H1 (cell line): ENCODE data around the gene KCNB1. TPM values are rescaled to one million over a fixed set of nuclear protein-coding genes. Genes with fewer than 3 reads are reported as not detected.

ENCODE experiments used
- CBX8 ChIP-seq: fragments of 300-800, 300-1000 bp; sonication (generic); IDR thresholded peaks from 2 replicates; pipeline ENCODE4 v1.7.1; 2016; ENCODE audit warnings: low read depth, low read length, borderline replicate concordance
- CHD2 ChIP-seq: IDR thresholded peaks from 2 replicates; pipeline ENCODE4 v1.6.1; 2012; ENCODE audit warnings: low read length, improper control_type of control experiment
- FOSL1 ChIP-seq: IDR thresholded peaks from 2 replicates; pipeline ENCODE4 v1.6.1; 2011; ENCODE audit warnings: mild to moderate bottlenecking, low read depth, low read length, moderate library complexity; ENCODE audit not compliant: insufficient read depth
- GTF2F1 ChIP-seq: IDR thresholded peaks from 2 replicates; pipeline ENCODE4 v1.6.1; 2012; ENCODE audit warnings: low read depth, low read length, improper control_type of control experiment, borderline replicate concordance
- POLR2AphosphoS5 ChIP-seq: IDR thresholded peaks from 2 replicates; pipeline ENCODE4 v1.6.1; 2011; ENCODE audit warnings: low read depth, low read length
- RXRA ChIP-seq: IDR thresholded peaks from 2 replicates; pipeline ENCODE4 v1.6.1; 2011; ENCODE audit warnings: low read depth, mild to moderate bottlenecking, low read length, moderate library complexity; ENCODE audit not compliant: insufficient read depth
- polyA plus RNA-seq, 7 experiments: library from polyadenylated mRNA; depleted of rRNA in 3 of 7; stranded (reverse) in 5 of 7; unstranded in 2 of 7; fragments of >200 nt in 5 of 7; fragments of 200-250 nt in 2 of 7; gene quantifications; 1 replicate in 5 of 7; 2 replicates in 1 of 7; 4 replicates in 1 of 7; pipeline versions ENCODE4 v1.2.1 to v1.2.3, GENCODE V29; 2011 to 2013; ENCODE audit warnings: missing spikeins in 2 of 7, mixed read lengths in 2 of 7
- total RNA-seq: library from RNA; stranded (reverse); fragmentation: NEBNext Ultra II Directional; extraction: Animal tissue kit (Norgen Biotek cat#: 25700); gene quantifications from 2 replicates; pipeline ENCODE4 v1.2.1, GENCODE V29; 2021

KCNB1 gene
- total and polyA plus RNA-seq, 2 of the 8 experiments (the other 6 are each of a cell fraction or from before 2014, with no cell fraction given): 0.58 to 0.67 TPM

DNA sequence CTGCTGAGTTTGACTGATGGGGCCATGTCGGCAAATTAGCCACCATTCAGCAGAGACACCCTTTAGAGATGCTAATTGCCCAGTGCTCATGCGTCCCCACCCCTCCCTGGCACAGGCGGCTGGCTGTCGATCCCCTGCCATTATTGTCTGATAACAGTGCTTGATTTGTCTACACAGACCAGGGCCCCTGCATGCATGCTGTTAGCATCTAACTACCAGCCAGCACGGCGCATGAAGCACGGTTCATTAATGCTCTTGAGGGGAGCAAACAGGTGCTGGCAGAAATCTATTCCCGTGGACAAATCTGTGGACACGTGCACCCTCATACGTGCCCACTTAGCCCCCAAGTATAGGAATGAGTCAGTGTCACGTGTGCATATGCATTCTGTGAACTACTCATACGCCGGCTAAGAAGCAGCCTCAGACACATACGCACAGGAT is 32.2 kb downstream of the KCNB1 start (continued):
- TF ChIP-seq RXRA: no peak
- TF ChIP-seq CHD2: no peak
- TF ChIP-seq FOSL1: no peak
- no peak for TF ChIP-seq POLR2AphosphoS5
- no peak for TF ChIP-seq GTF2F1
- TF ChIP-seq CBX8: no peak
